HG03521 (cell line): ENCODE measurements around the gene RASSF5.
A peak's percentile ranks its signal among the peaks of the same experiment; 100 is the strongest.
"Not testable (repeated sequence)": the region's sequence is repeated elsewhere in the genome, so short reads cannot be mapped to it uniquely, and the experiment has no call there.

ENCODE experiments used
- ATAC-seq: cut with Tn5 transposase; IDR thresholded peaks from one replicate; pipeline ENCODE4 v1.9.1; 2021; ENCODE audit warnings: mild to moderate bottlenecking, moderate library complexity; ENCODE audit not compliant: unreplicated experiment

Gene RASSF5

GRCh38 chr1:206566999-206567398 lies 59.7 kb downstream of the RASSF5 start:
- no peak for ATAC-seq

GRCh38 chr1:206568256-206568655 lies 60.9 kb downstream of the RASSF5 start:
- no peak for ATAC-seq

GRCh38 chr1:206568779-206569352 lies 61.5 kb downstream of the RASSF5 start:
- no peak for ATAC-seq

GRCh38 chr1:206569556-206569955 lies 62.2 kb downstream of the RASSF5 start:
- ATAC-seq = no peak

GRCh38 chr1:206570529-206570928 lies 63.2 kb downstream of the RASSF5 start:
- ATAC-seq = no peak

- ATAC-seq = no peak
Measured at GRCh38 chr1:206572835-206573234, 65.5 kb downstream of the RASSF5 start.

GRCh38 chr1:206573319-206573718 lies 66.0 kb downstream of the RASSF5 start:
- no peak for ATAC-seq

- no peak for ATAC-seq
Measured at GRCh38 chr1:206573762-206574161, 66.4 kb downstream of the RASSF5 start.

- no peak for ATAC-seq
Measured at GRCh38 chr1:206575165-206575893, 68.0 kb downstream of the RASSF5 start.

GRCh38 chr1:206575894-206576737 lies 68.8 kb downstream of the RASSF5 start:
- ATAC-seq = no peak

- ATAC-seq = no peak
Measured at GRCh38 chr1:206577626-206578025, 70.3 kb downstream of the RASSF5 start.

GRCh38 chr1:206578068-206578977 lies 71.0 kb downstream of the RASSF5 start:
- no peak for ATAC-seq

GRCh38 chr1:206578978-206579374 lies 71.6 kb downstream of the RASSF5 start:
- ATAC-seq = no peak

GRCh38 chr1:206579747-206580437 lies 72.6 kb downstream of the RASSF5 start:
- peak; percentile 84 for ATAC-seq

- no peak for ATAC-seq
Measured at GRCh38 chr1:206580438-206581113, 73.2 kb downstream of the RASSF5 start.

GRCh38 chr1:206581114-206581497 lies 73.8 kb downstream of the RASSF5 start:
- ATAC-seq = not testable (repeated sequence)

GRCh38 chr1:206581571-206581981 lies 74.2 kb downstream of the RASSF5 start:
- no peak for ATAC-seq

GRCh38 chr1:206582537-206582936 lies 75.2 kb downstream of the RASSF5 start:
- no peak for ATAC-seq

GRCh38 chr1:206582971-206583706 lies 75.8 kb downstream of the RASSF5 start:
- ATAC-seq = no peak
